ENCODE results near the gene SPATS2L. TPM values are rescaled to one million over a fixed set of nuclear protein-coding genes. Genes with fewer than 3 reads are reported as not detected.

Gene SPATS2L
- total and polyA plus RNA-seq, 9 donors, result 36.5 to 93.0 (median 70.6) TPM

- TF ChIP-seq POLR2A (IDR thresholded peaks at IDR 0.05), result no peak
- no peak for TF ChIP-seq EP300 (IDR thresholded peaks at IDR 0.05)
- TF ChIP-seq, protein P1, sequence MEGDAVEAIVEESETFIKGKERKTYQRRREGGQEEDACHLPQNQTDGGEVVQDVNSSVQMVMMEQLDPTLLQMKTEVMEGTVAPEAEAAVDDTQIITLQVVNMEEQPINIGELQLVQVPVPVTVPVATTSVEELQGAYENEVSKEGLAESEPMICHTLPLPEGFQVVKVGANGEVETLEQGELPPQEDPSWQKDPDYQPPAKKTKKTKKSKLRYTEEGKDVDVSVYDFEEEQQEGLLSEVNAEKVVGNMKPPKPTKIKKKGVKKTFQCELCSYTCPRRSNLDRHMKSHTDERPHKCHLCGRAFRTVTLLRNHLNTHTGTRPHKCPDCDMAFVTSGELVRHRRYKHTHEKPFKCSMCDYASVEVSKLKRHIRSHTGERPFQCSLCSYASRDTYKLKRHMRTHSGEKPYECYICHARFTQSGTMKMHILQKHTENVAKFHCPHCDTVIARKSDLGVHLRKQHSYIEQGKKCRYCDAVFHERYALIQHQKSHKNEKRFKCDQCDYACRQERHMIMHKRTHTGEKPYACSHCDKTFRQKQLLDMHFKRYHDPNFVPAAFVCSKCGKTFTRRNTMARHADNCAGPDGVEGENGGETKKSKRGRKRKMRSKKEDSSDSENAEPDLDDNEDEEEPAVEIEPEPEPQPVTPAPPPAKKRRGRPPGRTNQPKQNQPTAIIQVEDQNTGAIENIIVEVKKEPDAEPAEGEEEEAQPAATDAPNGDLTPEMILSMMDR (IDR thresholded peaks at IDR 0.05), result no peak
- H3K27me3 ChIP-seq, result no peaks in the 10 kb centered on the region
- intact Hi-C loops (cut with DNase I), result no loop called here
- no peaks in the 10 kb centered on the region for H3K36me3 ChIP-seq
- H3K4me1 ChIP-seq (ENCODE audit: insufficient read depth), result no peaks in the 10 kb centered on the region
- WGBS, 3 donors, result 94 to 98% (median 96%) methylated on average over 2 of the region's 2 CpGs
- no peak for DNase-seq
- no peak overlapping the region for H3K27ac ChIP-seq
- H3K4me3 ChIP-seq, result no peak overlapping the region
- H3K9me3 ChIP-seq, result no peaks in the 10 kb centered on the region
Measured at GRCh38 chr2:200415455-200415854, 109.0 kb downstream of the SPATS2L start.

- WGBS, 3 donors, result 93 to 98% (median 94%) methylated on average over 8 of the region's 8 CpGs
- no peaks in the 10 kb centered on the region for H3K36me3 ChIP-seq
- intact Hi-C loops (cut with DNase I), result no loop called here
- H3K27ac ChIP-seq, result no peak overlapping the region
- H3K4me1 ChIP-seq (ENCODE audit: insufficient read depth), result no peaks in the 10 kb centered on the region
- no peak overlapping the region for H3K4me3 ChIP-seq
- H3K9me3 ChIP-seq, result no peaks in the 10 kb centered on the region
- no peak for DNase-seq
- H3K27me3 ChIP-seq, result no peaks in the 10 kb centered on the region
- TF ChIP-seq EP300 (IDR thresholded peaks at IDR 0.05) (no peak), POLR2A (IDR thresholded peaks at IDR 0.05) (no peak)
- TF ChIP-seq, protein P1 (IDR thresholded peaks at IDR 0.05), result no peak
Measured at GRCh38 chr2:200416878-200417277, 110.4 kb downstream of the SPATS2L start.

- Histone ChIP-seq H3K27ac (no peak overlapping the region), H3K4me1 (ENCODE audit: insufficient read depth) (no peaks in the 10 kb centered on the region), H3K27me3 (no peaks in the 10 kb centered on the region), H3K9me3 (no peaks in the 10 kb centered on the region), H3K4me3 (no peak overlapping the region), H3K36me3 (no peaks in the 10 kb centered on the region)
- TF ChIP-seq, protein P1 (IDR thresholded peaks at IDR 0.05), result no peak
- TF ChIP-seq POLR2A (IDR thresholded peaks at IDR 0.05) (no peak), EP300 (IDR thresholded peaks at IDR 0.05) (no peak)
- intact Hi-C loops (cut with DNase I), result no loop called here
- DNase-seq, result no peak
Measured at GRCh38 chr2:200417366-200417765, 110.9 kb downstream of the SPATS2L start.

- Histone ChIP-seq H3K36me3 (no peaks in the 10 kb centered on the region), H3K4me3 (no peak overlapping the region), H3K9me3 (no peaks in the 10 kb centered on the region), H3K27me3 (no peaks in the 10 kb centered on the region), H3K27ac (no peak overlapping the region), H3K4me1 (ENCODE audit: insufficient read depth) (no peaks in the 10 kb centered on the region)
- TF ChIP-seq, protein P1 (IDR thresholded peaks at IDR 0.05), result no peak
- no peak for TF ChIP-seq POLR2A (IDR thresholded peaks at IDR 0.05)
- TF ChIP-seq EP300 (IDR thresholded peaks at IDR 0.05), result no peak
- WGBS, 3 donors, result 97 to 99% (median 98%) methylated on average over 2 of the region's 2 CpGs
- no peak for DNase-seq
- intact Hi-C loops (cut with DNase I), result no loop called here
Measured at GRCh38 chr2:200418399-200418798, 111.9 kb downstream of the SPATS2L start.

GRCh38 chr2:200419325-200419724, 112.8 kb downstream of the SPATS2L start:
- Histone ChIP-seq H3K9me3 (no peaks in the 10 kb centered on the region), H3K36me3 (no peaks in the 10 kb centered on the region)
- no peak for DNase-seq

More at GRCh38 chr2:200419325-200419724, 112.8 kb downstream of the SPATS2L start:
- intact Hi-C loops (cut with DNase I), result no loop called here
- 89 to 94% (median 91%) methylated on average over 9 of the region's 9 CpGs for WGBS, 3 donors
- Histone ChIP-seq H3K27me3 (no peaks in the 10 kb centered on the region), H3K4me1 (ENCODE audit: insufficient read depth) (no peaks in the 10 kb centered on the region), H3K27ac (no peak overlapping the region), H3K4me3 (no peak overlapping the region)
- TF ChIP-seq POLR2A (IDR thresholded peaks at IDR 0.05), result no peak
- TF ChIP-seq, protein P1 (IDR thresholded peaks at IDR 0.05), result no peak
- no peak for TF ChIP-seq EP300 (IDR thresholded peaks at IDR 0.05)

Measured in ovary (tissue), 9 donors.